Measurements from ENCODE around the gene STK33.

The STK33 gene

GRCh38 chr11:8593935-8594909 lies at the start of gene STK33:
Gene STK33 (minus strand): TSS chr11:8594228. CDS start chr11:8474905, 119,323 bp downstream.
- DNase-seq (ENCODE audit: low read depth), result no peak

- DNase-seq (ENCODE audit: low read depth), result no peak
Observed at GRCh38 chr11:8642196-8642841, 48.3 kb upstream of the STK33 start.

GRCh38 chr11:8641332-8641731 lies 47.3 kb upstream of the STK33 start:
- no peak for DNase-seq (ENCODE audit: low read depth)

- DNase-seq (ENCODE audit: low read depth), result no peak
Observed at GRCh38 chr11:8640267-8640906, 46.4 kb upstream of the STK33 start.

GRCh38 chr11:8639655-8640054 lies 45.6 kb upstream of the STK33 start:
- DNase-seq (ENCODE audit: low read depth), result no peak

- DNase-seq (ENCODE audit: low read depth), result no peak
Observed at GRCh38 chr11:8638300-8638699, 44.3 kb upstream of the STK33 start.

GRCh38 chr11:8636127-8636526 lies 42.1 kb upstream of the STK33 start:
- no peak for DNase-seq (ENCODE audit: low read depth)

GRCh38 chr11:8634498-8634897 lies 40.5 kb upstream of the STK33 start:
- no peak for DNase-seq (ENCODE audit: low read depth)

- DNase-seq (ENCODE audit: low read depth), result no peak
Observed at GRCh38 chr11:8631395-8632118, 37.5 kb upstream of the STK33 start.

GRCh38 chr11:8624698-8625097 lies 30.7 kb upstream of the STK33 start:
- DNase-seq (ENCODE audit: low read depth), result no peak

GRCh38 chr11:8621147-8621546 lies 27.1 kb upstream of the STK33 start:
- no peak for DNase-seq (ENCODE audit: low read depth)

- DNase-seq (ENCODE audit: low read depth), result no peak
Observed at GRCh38 chr11:8617063-8617462, 23.0 kb upstream of the STK33 start.

GRCh38 chr11:8615291-8616032 lies 21.4 kb upstream of the STK33 start:
- no peak for DNase-seq (ENCODE audit: low read depth)

- no peak for DNase-seq (ENCODE audit: low read depth)
Observed at GRCh38 chr11:8614497-8614896, 20.5 kb upstream of the STK33 start.

- DNase-seq (ENCODE audit: low read depth), result no peak
Observed at GRCh38 chr11:8613036-8613435, 19.0 kb upstream of the STK33 start.

- DNase-seq (ENCODE audit: low read depth), result no peak
Observed at GRCh38 chr11:8612522-8612921, 18.5 kb upstream of the STK33 start.

- DNase-seq (ENCODE audit: low read depth), result no peak
Observed at GRCh38 chr11:8610532-8611116, 16.6 kb upstream of the STK33 start.

GRCh38 chr11:8608652-8609051 lies 14.6 kb upstream of the STK33 start:
- DNase-seq (ENCODE audit: low read depth), result no peak

GRCh38 chr11:8605971-8606563 lies 12.0 kb upstream of the STK33 start:
- DNase-seq (ENCODE audit: low read depth), result no peak

GRCh38 chr11:8604078-8604723 lies 10.2 kb upstream of the STK33 start:
- no peak for DNase-seq (ENCODE audit: low read depth)

Data from T-helper 22 cell (primary cell).